ENCODE measurements around the gene WDR20. TPM values are rescaled to one million over a fixed set of nuclear protein-coding genes. Genes with fewer than 3 reads are reported as not detected.
"Not testable (repeated sequence)": the region's sequence is repeated elsewhere in the genome, so short reads cannot be mapped to it uniquely, and the experiment has no call there.

WDR20 gene
- polyA plus RNA-seq, 10 donors: 18.9 to 27.0 (median 23.9) TPM

GRCh38 chr14:102126807-102127455, 12.8 kb upstream of the WDR20 start:
- DNase-seq: no peak

GRCh38 chr14:102131741-102132140, 8.0 kb upstream of the WDR20 start:
- no peak for DNase-seq

GRCh38 chr14:102134021-102134420, 5.7 kb upstream of the WDR20 start:
- DNase-seq: not testable (repeated sequence)

- DNase-seq: not testable (repeated sequence)
These were observed 5.0 kb upstream of the WDR20 start for GRCh38 chr14:102134719-102135118.

- not testable (repeated sequence) for DNase-seq
These were observed 4.2 kb upstream of the WDR20 start for GRCh38 chr14:102135456-102135855.

- no peak for DNase-seq
These were observed 1.2 kb upstream of the WDR20 start for GRCh38 chr14:102138535-102138934.

- DNase-seq: peak in 1 of 3 donors; percentile 3
These were observed 774 bp upstream of the WDR20 start for GRCh38 chr14:102138961-102139285.

- DNase-seq: peak in 2 of 3 donors; percentile 24 to 52
These were observed 491 bp downstream of the WDR20 start for GRCh38 chr14:102140027-102140749.

GRCh38 chr14:102140750-102141145, 1.1 kb downstream of the WDR20 start:
- no peak for DNase-seq

GRCh38 chr14:102141797-102142196, 2.1 kb downstream of the WDR20 start:
- no peak for DNase-seq

- no peak for DNase-seq
These were observed 5.2 kb downstream of the WDR20 start for GRCh38 chr14:102144914-102145313.

- DNase-seq: no peak
These were observed 5.7 kb downstream of the WDR20 start for GRCh38 chr14:102145395-102145794.

- no peak for DNase-seq
These were observed 6.7 kb downstream of the WDR20 start for GRCh38 chr14:102146423-102146822.

- DNase-seq: no peak
These were observed 10.4 kb downstream of the WDR20 start for GRCh38 chr14:102150083-102150482.

- peak in 1 of 3 donors; percentile 10 for DNase-seq
These were observed 11.0 kb downstream of the WDR20 start for GRCh38 chr14:102150744-102151143.

GRCh38 chr14:102151411-102151810, 11.7 kb downstream of the WDR20 start:
- DNase-seq: not testable (repeated sequence)

- DNase-seq: no peak
These were observed 14.4 kb downstream of the WDR20 start for GRCh38 chr14:102154121-102154520.

- DNase-seq: no peak
These were observed 15.3 kb downstream of the WDR20 start for GRCh38 chr14:102154821-102155549.

- DNase-seq: no peak
These were observed 17.6 kb downstream of the WDR20 start for GRCh38 chr14:102157346-102157745.

GRCh38 chr14:102158797-102159196, 19.1 kb downstream of the WDR20 start:
- no peak for DNase-seq

GRCh38 chr14:102159841-102160240, 20.1 kb downstream of the WDR20 start:
- no peak for DNase-seq

- DNase-seq: no peak
These were observed 22.8 kb downstream of the WDR20 start for GRCh38 chr14:102162487-102162886.

GRCh38 chr14:102164241-102164641, 24.5 kb downstream of the WDR20 start:
- no peak for DNase-seq
